Limb (tissue), 2 donors: ENCODE results near the gene ZNF778.

Experiments
- DNase-seq, 2 donors: peaks; one replicate each; pipeline ENCODE4 v3.0.0-alpha.2; 2016; ENCODE audit errors: extremely low spot score in 2 of 2

The ZNF778 gene

GRCh38 chr16:89193576-89194293, 23.8 kb upstream of the ZNF778 start:
- peak in 1 of 2 donors; percentile 44 for DNase-seq

- peak in 1 of 2 donors; percentile 29 for DNase-seq
These were observed 22.9 kb upstream of the ZNF778 start for GRCh38 chr16:89194340-89195311.

DNA sequence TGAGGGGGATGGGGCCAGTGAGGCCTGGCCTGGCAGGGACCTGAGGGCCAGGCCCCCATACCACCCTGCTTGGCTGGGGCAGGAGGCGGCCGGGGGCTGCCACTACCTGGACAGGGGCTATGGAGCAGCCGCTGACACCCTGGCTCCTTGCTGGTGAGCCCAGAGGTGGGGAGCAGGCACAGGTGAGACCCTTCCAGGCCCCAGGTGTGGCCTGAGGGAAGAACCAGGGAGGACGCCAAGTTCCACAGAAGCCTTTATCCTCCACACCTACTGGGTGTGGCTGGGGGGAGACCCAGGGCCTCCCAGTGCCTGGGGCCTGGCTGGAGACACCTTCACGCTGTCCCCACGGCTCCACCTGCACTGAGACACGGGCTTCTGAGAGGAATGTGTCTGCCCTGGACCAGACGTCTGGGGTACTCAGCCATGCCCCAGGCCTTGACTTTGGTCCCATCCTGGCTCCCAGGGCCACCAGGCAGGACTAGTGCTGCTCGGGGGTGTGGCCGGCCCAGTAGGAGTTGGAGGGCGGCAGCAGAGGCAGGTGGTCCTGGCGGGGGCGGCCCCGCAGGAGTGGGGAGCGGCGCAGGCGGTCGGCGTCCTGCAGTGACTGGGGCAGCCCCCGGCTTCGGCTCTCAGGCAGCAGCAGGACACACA, 21.9 kb upstream of the ZNF778 start:
- peak in 1 of 2 donors; percentile 30 for DNase-seq

- DNase-seq = no peak
These were observed 20.4 kb upstream of the ZNF778 start for GRCh38 chr16:89197033-89197632.

GRCh38 chr16:89197633-89198416, 19.7 kb upstream of the ZNF778 start:
- no peak for DNase-seq

- no peak for DNase-seq
These were observed 18.9 kb upstream of the ZNF778 start for GRCh38 chr16:89198417-89199240.

GRCh38 chr16:89199241-89200123, 18.0 kb upstream of the ZNF778 start:
- DNase-seq = no peak

GRCh38 chr16:89200124-89200849, 17.2 kb upstream of the ZNF778 start, which contains the start of gene SLC22A31:
Gene SLC22A31, minus strand, starts transcription at chr16:89200537. Its CDS starts 36 bp downstream, at chr16:89200501.
- DNase-seq = no peak

DNA sequence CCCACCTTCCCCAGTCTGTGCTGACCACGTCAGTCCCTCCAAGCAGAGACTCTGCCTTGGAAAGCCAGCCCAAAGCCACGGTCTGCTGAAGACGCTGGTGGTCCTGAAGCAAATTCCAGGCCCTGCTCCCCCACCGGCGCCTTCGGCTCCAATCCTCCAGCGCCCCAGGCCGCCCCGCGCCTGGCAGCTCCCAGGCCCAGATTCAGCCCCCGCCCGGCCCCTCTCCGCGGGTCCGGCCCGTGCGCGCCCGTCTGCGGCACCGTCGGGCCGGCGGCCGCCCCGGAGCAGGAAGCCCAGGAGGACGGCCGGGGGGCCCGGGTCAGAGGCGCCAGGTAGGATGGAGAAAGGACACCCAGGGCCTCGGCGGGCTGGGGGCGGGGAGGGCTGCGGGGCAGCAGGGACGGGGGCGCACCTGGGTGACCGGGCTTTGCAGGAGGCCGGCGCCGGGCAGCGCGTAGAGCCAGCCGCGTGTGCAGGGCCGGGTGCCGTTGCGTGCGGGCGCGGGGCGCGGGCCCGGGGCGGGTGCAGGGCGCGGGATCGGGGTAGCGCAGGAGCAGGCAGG, 16.6 kb upstream of the ZNF778 start:
- peak in 1 of 2 donors; percentile 48 for DNase-seq

DNA sequence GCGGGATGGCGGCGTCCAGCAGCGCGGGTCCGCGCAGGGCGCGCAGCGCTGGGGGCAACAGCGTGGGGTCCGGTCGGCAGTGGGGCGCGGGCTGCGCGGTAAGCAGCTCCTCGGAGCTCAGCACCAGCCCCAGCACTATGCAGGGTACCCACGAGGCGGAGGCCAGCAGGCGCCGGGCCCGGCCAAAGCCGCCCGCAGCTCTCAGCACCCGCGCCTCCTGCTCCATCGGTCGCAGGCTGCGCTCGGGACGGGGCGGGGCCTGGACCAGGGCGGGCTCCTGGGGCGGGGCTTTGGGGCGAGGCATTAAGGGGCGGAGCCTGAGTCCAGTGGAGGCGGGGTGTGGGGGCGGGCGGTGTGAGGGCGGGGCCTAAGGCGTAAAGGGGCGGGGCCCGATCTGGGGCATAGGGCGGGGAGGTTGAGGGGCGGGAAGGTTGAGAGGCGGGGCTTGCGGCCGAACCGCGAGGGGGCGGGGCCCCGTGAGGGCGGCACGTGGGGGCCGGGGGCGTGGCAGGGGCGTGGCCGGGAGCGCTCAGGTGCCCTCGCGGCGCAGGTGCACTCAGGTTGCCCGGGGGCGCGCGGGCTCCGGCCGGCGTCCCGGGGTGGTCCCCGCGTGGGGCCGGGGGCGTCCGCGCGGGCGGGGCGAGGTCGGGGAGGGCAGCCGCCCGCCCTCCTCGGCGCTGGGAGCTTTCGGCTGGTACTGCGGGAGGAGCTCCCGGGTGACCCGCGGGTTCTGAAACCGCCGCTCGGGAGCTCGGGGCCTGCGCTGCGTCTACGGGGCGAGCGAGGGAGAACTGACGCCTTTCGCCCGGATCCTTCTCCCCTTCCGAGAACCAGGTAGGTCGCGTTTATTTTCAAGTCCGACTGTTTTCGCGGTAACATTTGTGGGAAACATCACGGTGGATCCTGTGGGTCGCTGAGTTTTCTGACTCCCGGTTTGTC, 15.8 kb upstream of the ZNF778 start:
- DNase-seq = peak in 1 of 2 donors; percentile 82

DNA sequence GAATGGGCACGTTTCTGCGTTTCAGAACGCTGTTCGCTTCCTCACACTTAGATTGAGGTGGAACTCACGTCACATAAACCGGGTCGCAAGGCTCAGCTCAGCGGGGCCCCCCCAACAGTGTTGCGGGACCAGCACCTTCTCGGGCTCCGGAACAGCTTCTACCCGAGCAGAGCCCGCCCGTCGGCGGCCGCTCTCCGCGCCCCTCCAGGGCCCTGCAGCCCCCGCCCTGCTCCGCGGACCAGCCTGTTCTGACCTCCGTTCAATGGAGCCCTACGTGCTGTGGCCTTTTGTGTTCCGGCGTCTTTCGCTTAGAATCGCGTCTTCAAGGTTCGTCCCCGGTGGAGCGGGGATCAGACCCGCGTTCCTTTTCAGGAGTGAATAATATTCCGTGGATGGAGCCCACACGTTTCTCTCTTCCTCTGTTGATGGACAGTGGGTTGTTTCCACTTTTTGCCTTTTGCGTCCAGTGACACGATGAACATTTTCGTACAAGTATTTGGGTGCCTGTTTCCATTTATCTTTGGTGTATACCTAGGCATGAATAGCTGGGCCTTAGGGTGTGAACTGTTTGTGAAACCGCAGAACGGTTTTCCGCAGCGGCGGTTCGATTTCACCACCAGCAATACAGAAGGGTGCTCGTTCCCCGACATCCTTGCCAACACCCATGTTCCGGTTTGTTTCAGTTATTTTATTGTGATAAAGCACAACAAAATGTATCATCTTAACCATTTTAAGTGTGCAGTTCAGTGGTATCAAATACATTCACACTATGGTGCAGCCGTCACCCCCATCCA, 14.9 kb upstream of the ZNF778 start:
- no peak for DNase-seq

DNA sequence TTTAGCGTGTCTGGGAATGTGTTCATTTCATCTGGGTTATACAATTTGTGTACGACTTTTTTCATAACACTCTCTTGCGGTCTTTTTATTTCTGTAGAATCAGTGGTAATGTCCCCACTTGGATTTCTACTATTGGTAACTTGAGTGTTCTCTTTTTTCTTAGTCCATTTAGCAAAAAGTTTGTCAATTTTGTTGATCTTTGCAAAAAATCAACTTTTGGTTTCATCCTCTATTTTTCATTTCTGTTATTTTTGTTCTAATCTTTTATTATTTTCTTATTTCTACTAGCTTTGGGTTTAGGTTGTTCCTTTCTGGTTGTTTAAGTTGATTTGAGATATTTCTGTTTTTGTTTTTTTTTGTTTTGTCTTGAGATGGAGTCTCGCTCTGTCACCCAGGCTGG, 9.5 kb upstream of the ZNF778 start:
- DNase-seq = no peak

DNA sequence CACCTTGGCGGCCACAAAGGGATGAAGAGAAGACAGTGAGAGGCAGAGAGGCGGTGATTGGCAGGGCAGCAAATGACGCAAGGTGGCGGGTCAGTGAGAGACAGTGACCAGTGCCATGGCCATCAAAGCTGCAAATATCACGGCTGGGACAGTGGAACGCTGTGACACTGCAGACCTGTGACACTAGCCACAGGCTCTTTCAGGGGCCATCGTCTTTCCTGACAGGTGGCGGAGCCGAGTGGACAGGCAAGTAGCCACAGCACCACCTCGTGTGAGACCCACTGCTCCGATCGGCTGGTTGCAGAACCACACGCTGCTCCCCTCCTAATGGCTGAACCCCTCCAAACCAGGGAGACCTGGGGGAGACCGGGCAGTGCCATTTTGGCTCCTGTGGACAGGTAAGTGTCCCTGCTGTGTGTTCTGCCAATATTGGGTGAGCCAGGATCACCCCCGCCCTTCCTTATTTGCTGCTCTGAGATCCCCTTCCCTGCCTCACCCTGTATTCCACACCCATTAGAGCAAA, 7.9 kb upstream of the ZNF778 start:
- DNase-seq = no peak

DNA sequence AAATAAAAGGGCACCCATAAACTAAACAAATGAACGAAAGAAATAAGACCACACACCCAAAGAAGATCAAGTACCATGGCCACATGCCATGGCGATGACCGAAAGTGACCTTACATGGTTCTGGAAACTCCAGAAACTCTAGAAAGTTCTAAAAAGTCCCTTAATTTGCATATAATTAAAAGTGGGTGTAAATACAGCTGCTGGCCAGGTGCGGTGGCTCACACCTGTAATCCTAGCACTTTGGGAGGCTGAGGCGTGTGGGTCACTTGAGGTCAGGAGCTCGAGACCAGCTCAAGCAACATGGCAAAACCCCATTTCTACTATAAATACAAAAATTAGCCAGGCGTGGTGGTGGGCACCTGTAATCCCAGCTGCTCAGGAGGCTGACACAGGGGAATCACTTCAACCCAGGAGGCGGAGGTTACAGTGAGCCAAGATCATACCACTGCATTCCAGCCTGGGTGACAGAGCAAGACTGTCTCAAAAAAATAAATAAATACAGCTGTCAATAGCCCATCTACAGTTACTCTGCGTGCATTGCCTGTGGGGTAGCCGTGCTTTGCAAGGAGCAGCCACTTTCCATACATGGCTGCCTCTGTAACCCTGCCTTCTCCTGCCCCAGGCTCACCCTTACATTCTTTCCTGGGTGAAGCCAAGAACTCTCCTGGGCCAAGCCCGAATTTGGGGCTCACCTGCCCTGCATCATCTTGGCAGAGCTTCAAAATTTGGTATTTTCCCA, 7.2 kb upstream of the ZNF778 start:
- no peak for DNase-seq
